Mesenteric fat pad (tissue), 1 donor: ENCODE results near the gene TMEM50B. TPM values are rescaled to one million over a fixed set of nuclear protein-coding genes. Genes with fewer than 3 reads are reported as not detected.

Source experiments
- total RNA-seq: library from RNA; stranded (reverse); fragmentation: NEBNext Ultra II Directional; extraction: Animal tissue kit (Norgen Biotek cat#: 25700); gene quantifications from one replicate; pipeline ENCODE4 v1.2.1, GENCODE V29; 2021
- donor health status: DM: yes; HTN: yes; CAD: no.

The TMEM50B gene
- total RNA-seq, 1 donor from 2014 or later, result 36.1 TPM

Other genes with a start within 250 kb of the TMEM50B start
- gene IL10RB, start 213.6 kb downstream of the TMEM50B start, total RNA-seq, result 39.3 TPM
- gene IFNAR1, start 155.0 kb downstream of the TMEM50B start, total RNA-seq, result 88.8 TPM
- gene IFNGR2, start 76.6 kb downstream of the TMEM50B start, total RNA-seq, result 150 TPM
- 1.6 TPM for gene DNAJC28, start 11.7 kb upstream of the TMEM50B start, total RNA-seq
- gene GART, start 62.1 kb upstream of the TMEM50B start, total RNA-seq, result 99.0 TPM
- 258 TPM for gene SON, start 63.1 kb upstream of the TMEM50B start, total RNA-seq
- gene DONSON, start 108.7 kb upstream of the TMEM50B start, total RNA-seq, result 5.7 TPM
- gene CRYZL1, start 161.8 kb upstream of the TMEM50B start, total RNA-seq, result 35.9 TPM
- 268 TPM for gene ITSN1, start 162.5 kb upstream of the TMEM50B start, total RNA-seq